Transverse colon (tissue), 4 donors: ENCODE data around the gene PDE4D. TPM values are rescaled to one million over a fixed set of nuclear protein-coding genes. Genes with fewer than 3 reads are reported as not detected.

ENCODE experiments used
- DNase-seq: peaks from one replicate; pipeline ENCODE4 v3.0.0-alpha.2; 2019
- H3K27ac ChIP-seq, 4 donors: fragments of 200-600 bp; sonication (generic); 2 replicates each; pipeline ENCODE4 v1.5.1; 2016 to 2018; ENCODE audit warnings: inconsistent platforms in 4 of 4
- H3K27me3 ChIP-seq: fragments of 200-600 bp; sonication (generic); 2 replicates; pipeline ENCODE4 v1.5.1; 2017; ENCODE audit warnings: inconsistent platforms
- H3K36me3 ChIP-seq, 4 donors: fragments of 200-600 bp; sonication (generic); 2 replicates each; pipeline ENCODE4 v1.5.1; 2017 to 2019; ENCODE audit warnings: inconsistent platforms in 4 of 4
- H3K4me1 ChIP-seq, 4 donors: fragments of 200-600 bp; sonication (generic); 2 replicates each; pipeline ENCODE4 v1.5.1; 2017 to 2020; ENCODE audit warnings: inconsistent platforms in 4 of 4
- H3K4me3 ChIP-seq, 4 donors: fragments of 200-600 bp; sonication (generic); 1 replicate in 1 of 4; 2 replicates in 3 of 4; pipeline versions ENCODE4 v1.5.1 to v1.6.1; 2017 to 2019; ENCODE audit warnings: inconsistent platforms in 4 of 4
- H3K9me3 ChIP-seq, 2 donors: fragments of 200-600 bp; sonication (generic); 2 replicates each; pipeline ENCODE4 v1.5.1; 2017 to 2019; ENCODE audit warnings: inconsistent platforms in 2 of 2
- EP300 ChIP-seq: sonication (generic); formaldehyde crosslinking; IDR thresholded peaks from one replicate; pipeline ENCODE4 v1.6.1; 2017; ENCODE audit warnings: antibody characterized with exemption, low read depth
- POLR2A ChIP-seq: fragments of 450-650 bp; IDR thresholded peaks from one replicate; pipeline ENCODE4 v1.6.1; 2016; ENCODE audit warnings: antibody characterized with exemption, mild to moderate bottlenecking, moderate library complexity
- POLR2AphosphoS5 ChIP-seq, 3 donors: sonication (generic); formaldehyde crosslinking; IDR thresholded peaks; one replicate each; pipeline ENCODE4 v1.6.1; 2016; ENCODE audit warnings: antibody characterized with exemption in 3 of 3
- WGBS, 2 donors: methylation state at CpG; one replicate each; pipeline ENCODE4 v1.1.5; 2018; ENCODE audit warnings: low coverage in 1 of 2; 5-methylcytosine and 5-hydroxymethylcytosine counted together
- in situ Hi-C, 4 donors: fragments of 200-750 bp; cut with MboI; loops; one replicate each; pipeline versions ENCODE4 v1.15.0 to v1.15.1; 2017; ENCODE audit warnings: low sequenced_read_pairs in 3 of 4, low pct_ligation_motif_present in 1 of 4, low pct_unique_long_range_greater_than_20kb in 1 of 4
- intact Hi-C: fragments of 100-400 bp; cut with DNase I; formaldehyde crosslinking; loops from one replicate; pipeline ENCODE4 v1.15.1; 2023; ENCODE audit warnings: low total_unique reads
- total RNA-seq, 4 donors: library from RNA; depleted of rRNA; stranded (reverse); fragments of >200 nt; gene quantifications; one replicate each; pipeline ENCODE4 v1.1.0, GENCODE V29; 2016
- TF ChIP-seq, protein P1 (sequence below), 5 experiments: fragments of 200-600 bp in 3 of 5; fragments of 450-650 bp in 2 of 5; sonication (generic) in 3 of 5; IDR thresholded peaks; 1 replicate in 2 of 5; 2 replicates in 3 of 5; pipeline ENCODE4 v1.5.1; 2016 to 2017; ENCODE audit warnings: antibody characterized with exemption in 5 of 5, inconsistent platforms in 3 of 5, mild to moderate bottlenecking in 2 of 5, moderate library complexity in 1 of 5

Gene PDE4D
- total RNA-seq, 4 donors from 2014 or later, result 47.0 to 302 (median 73.6) TPM

DNA sequence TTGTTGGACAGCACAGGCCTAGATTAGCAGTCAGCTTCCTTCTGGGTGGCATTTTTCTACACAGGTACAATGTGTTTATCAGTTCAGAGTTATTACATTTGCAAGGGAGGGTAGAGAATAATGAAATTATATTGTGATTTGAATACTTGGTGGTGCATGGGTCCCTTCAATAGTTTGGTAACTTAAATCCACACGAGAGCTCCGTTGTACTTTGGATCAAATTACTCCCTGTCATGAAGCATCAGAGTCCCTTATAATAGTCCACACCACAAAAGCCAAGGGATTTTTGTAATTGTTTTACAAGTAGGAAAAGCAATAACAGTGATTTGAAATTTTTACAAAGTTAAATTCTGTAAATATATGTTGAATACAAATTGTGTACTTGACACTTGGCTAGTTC lies 552.4 kb downstream of the PDE4D start:
- Histone ChIP-seq H3K36me3 (no peaks in the 10 kb centered on the region), H3K9me3 (no peaks in the 10 kb centered on the region), H3K27ac (no peak overlapping the region), H3K27me3 (no peaks in the 10 kb centered on the region), H3K4me3 (no peak overlapping the region), H3K4me1 (no peaks in the 10 kb centered on the region)
- 89 to 95% methylated on average over 2 of the region's 2 CpGs for WGBS, 2 donors
- TF ChIP-seq EP300 (no peak), POLR2AphosphoS5 (IDR thresholded peaks at IDR 0.05) (no peak)
- in situ Hi-C loops, result no loop called here
- DNase-seq, result no peak
- intact Hi-C loops, result no loop called here

DNA sequence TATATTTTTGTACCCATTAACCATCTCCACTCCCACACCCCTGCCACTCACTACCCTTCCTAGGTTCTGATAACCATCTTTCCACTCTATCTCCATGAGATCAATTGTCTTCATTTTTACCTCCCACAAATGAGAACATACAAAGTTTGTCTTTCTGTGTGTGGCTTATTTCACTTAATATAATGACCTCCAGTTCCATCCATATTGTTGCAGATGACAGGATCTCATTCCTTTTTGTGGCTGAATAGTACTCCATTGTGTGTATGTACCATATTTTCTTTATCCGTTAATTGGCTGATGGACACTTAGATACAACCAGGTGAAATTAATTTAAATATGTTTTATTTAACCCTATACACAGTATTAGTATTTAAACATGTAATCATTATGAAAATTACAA lies 552.9 kb downstream of the PDE4D start:
- in situ Hi-C loops, result no loop called here
- no peaks in the 10 kb centered on the region for H3K36me3 ChIP-seq
- WGBS, 2 donors, result 100% methylated on average over 1 of the region's 1 CpG
- H3K4me3 ChIP-seq, result no peak overlapping the region
- TF ChIP-seq POLR2A (no peak), EP300 (no peak)
- TF ChIP-seq, protein P1, sequence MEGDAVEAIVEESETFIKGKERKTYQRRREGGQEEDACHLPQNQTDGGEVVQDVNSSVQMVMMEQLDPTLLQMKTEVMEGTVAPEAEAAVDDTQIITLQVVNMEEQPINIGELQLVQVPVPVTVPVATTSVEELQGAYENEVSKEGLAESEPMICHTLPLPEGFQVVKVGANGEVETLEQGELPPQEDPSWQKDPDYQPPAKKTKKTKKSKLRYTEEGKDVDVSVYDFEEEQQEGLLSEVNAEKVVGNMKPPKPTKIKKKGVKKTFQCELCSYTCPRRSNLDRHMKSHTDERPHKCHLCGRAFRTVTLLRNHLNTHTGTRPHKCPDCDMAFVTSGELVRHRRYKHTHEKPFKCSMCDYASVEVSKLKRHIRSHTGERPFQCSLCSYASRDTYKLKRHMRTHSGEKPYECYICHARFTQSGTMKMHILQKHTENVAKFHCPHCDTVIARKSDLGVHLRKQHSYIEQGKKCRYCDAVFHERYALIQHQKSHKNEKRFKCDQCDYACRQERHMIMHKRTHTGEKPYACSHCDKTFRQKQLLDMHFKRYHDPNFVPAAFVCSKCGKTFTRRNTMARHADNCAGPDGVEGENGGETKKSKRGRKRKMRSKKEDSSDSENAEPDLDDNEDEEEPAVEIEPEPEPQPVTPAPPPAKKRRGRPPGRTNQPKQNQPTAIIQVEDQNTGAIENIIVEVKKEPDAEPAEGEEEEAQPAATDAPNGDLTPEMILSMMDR (IDR thresholded peaks at IDR 0.05), result no peak
- DNase-seq, result no peak
- H3K27ac ChIP-seq, result no peak overlapping the region
- H3K4me1 ChIP-seq, result no peaks in the 10 kb centered on the region
- no peaks in the 10 kb centered on the region for H3K9me3 ChIP-seq
- no peaks in the 10 kb centered on the region for H3K27me3 ChIP-seq
- intact Hi-C loops, result no loop called here

DNA sequence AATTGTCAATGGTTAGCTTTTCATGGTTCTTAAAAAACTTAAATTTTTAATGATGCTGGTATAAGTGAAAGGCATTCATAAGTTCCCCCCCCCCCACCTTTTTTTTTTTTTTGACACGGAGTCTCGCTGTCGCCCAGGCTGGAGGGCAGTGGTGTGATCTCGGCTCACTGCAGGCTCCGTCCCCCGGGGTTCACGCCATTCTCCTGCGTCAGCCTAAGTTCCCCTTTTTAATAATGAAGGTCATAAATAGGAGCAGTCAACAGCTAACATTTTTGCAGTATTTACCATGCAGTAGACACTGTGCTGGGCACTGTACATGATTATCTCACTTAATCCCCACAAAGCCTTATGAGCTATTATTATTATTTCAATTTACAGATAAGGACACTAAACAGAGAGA lies 556.3 kb downstream of the PDE4D start:
- intact Hi-C loops, result no loop called here
- Histone ChIP-seq H3K4me1 (no peaks in the 10 kb centered on the region), H3K9me3 (no peaks in the 10 kb centered on the region), H3K36me3 (no peaks in the 10 kb centered on the region), H3K4me3 (no peak overlapping the region), H3K27me3 (no peaks in the 10 kb centered on the region), H3K27ac (no peak overlapping the region)
- 74 to 80% methylated on average over 6 to 8 of the region's 8 CpGs for WGBS, 2 donors
- in situ Hi-C loops, result no loop called here
- TF ChIP-seq POLR2A (no peak), EP300 (no peak), POLR2AphosphoS5 (IDR thresholded peaks at IDR 0.05) (no peak)
- TF ChIP-seq, protein P1 (IDR thresholded peaks at IDR 0.05), result no peak
- no peak for DNase-seq

DNA sequence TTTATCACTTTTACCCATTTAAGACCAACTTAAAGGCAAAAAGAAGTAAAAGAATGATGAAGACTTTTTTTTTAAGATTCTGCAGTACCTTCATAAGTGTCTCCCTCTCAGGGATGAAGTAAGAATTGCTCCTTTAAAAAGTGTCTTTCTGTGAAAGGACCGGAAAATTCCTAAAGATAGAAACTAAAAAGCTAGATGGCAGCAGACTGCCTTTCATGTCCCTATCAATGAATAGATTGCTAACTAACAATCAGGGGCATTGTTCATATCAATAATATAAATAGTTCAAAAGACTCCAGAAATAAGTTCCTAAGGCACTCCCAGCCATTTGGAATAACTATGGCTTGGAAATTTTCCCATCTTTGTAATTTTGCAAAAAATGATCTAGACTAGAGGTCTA lies 558.0 kb downstream of the PDE4D start:
- 82 to 88% methylated on average over 1 of the region's 1 CpG for WGBS, 2 donors
- DNase-seq, result no peak
- Histone ChIP-seq H3K9me3 (no peaks in the 10 kb centered on the region), H3K4me3 (no peak overlapping the region), H3K27me3 (no peaks in the 10 kb centered on the region), H3K27ac (no peak overlapping the region), H3K4me1 (no peaks in the 10 kb centered on the region), H3K36me3 (no peaks in the 10 kb centered on the region)
- TF ChIP-seq POLR2A (no peak), POLR2AphosphoS5 (IDR thresholded peaks at IDR 0.05) (no peak), EP300 (no peak)
- TF ChIP-seq, protein P1 (IDR thresholded peaks at IDR 0.05), result peak in 1 of 5 experiments; percentile 6
- intact Hi-C loops, result no loop called here
- in situ Hi-C loops, result no loop called here

DNA sequence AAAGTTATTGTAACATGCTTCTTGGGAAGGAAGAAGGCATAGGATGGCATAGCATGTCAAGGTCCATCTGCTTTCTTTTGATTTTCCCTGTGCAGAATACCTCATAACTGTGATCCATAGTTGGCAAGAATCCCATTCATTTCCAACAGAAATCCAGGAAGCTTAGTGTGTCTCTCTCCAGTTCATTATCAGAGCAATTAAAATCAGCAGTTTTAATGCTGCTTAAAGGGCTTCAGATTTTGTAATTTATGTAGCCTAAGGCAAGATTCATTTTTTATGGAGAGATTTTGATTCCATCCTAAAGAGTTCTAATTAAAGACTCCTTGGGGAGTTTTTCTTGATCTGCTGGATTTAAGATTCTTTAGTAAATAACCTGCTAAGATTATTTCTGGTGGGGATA lies 560.1 kb downstream of the PDE4D start:
- Histone ChIP-seq H3K27ac (no peak overlapping the region), H3K9me3 (no peaks in the 10 kb centered on the region), H3K4me1 (no peaks in the 10 kb centered on the region), H3K4me3 (no peak overlapping the region), H3K36me3 (no peaks in the 10 kb centered on the region), H3K27me3 (no peaks in the 10 kb centered on the region)
- TF ChIP-seq EP300, result no peak
- TF ChIP-seq POLR2AphosphoS5 (IDR thresholded peaks at IDR 0.05), result no peak
- TF ChIP-seq, protein P1 (IDR thresholded peaks at IDR 0.05), result no peak
- TF ChIP-seq POLR2A, result no peak
- in situ Hi-C loops, result no loop called here
- no peak for DNase-seq
- intact Hi-C loops, result no loop called here
